A673 (cell line): Measurements from ENCODE around the gene STIM1. TPM values are rescaled to one million over a fixed set of nuclear protein-coding genes. Genes with fewer than 3 reads are reported as not detected.
"Not testable (repeated sequence)": the region's sequence is repeated elsewhere in the genome, so short reads cannot be mapped to it uniquely, and the experiment has no call there.

Experiments used
- BruUV-seq: library from RNA; stranded (reverse); fragments of 400-500 nt; replicated peaks from 2 replicates; lab custom pipeline; 2021; lab: Mats Ljungman, UMichigan
- CTCF ChIA-PET: fragments of 300-600 bp; sonication (Branson Sonifier 250); formaldehyde crosslinking; loops from one replicate; lab custom pipeline; 2022; ENCODE audit warnings: antibody characterized with exemption; lab: Charles Lee
- POLR2A ChIA-PET: fragments of 300-600 bp; sonication (Branson Sonifier 250); formaldehyde crosslinking; loops from one replicate; lab custom pipeline; 2022; ENCODE audit warnings: antibody characterized with exemption; ENCODE audit not compliant: low non-redundant PET; lab: Charles Lee
- DNase-seq: peaks from one replicate; pipeline ENCODE4 v3.0.0-alpha.2; 2015; ENCODE audit warnings: low spot score
- H3K27ac ChIP-seq: fragments of 200-600 bp; sonication (generic); 2 replicates; pipeline ENCODE4 v1.5.1; 2016; ENCODE audit warnings: mixed run types, low read depth, mild to moderate bottlenecking, mixed read lengths, antibody characterized with exemption, low read length; ENCODE audit not compliant: poor library complexity, severe bottlenecking
- H3K27me3 ChIP-seq: fragments of 200-600 bp; sonication (generic); replicated peaks from 2 replicates; pipeline ENCODE4 v1.6.1; 2017; ENCODE audit warnings: mixed run types, low read depth, mild to moderate bottlenecking, mixed read lengths, antibody characterized with exemption, low read length; ENCODE audit not compliant: insufficient read depth, poor library complexity
- H3K36me3 ChIP-seq: fragments of 200-600 bp; sonication (generic); 2 replicates; pipeline ENCODE4 v1.6.1; 2016; ENCODE audit warnings: mixed run types, mild to moderate bottlenecking, mixed read lengths, antibody characterized with exemption, low read length; ENCODE audit not compliant: insufficient read depth, poor library complexity, severe bottlenecking
- H3K4me1 ChIP-seq: fragments of 200-600 bp; sonication (generic); 2 replicates; pipeline ENCODE4 v1.6.1; 2017; ENCODE audit warnings: mixed run types, mild to moderate bottlenecking, mixed read lengths, antibody characterized with exemption, low read length; ENCODE audit not compliant: insufficient read depth, poor library complexity, severe bottlenecking
- H3K4me3 ChIP-seq: fragments of 200-600 bp; sonication (generic); 2 replicates; pipeline ENCODE4 v1.5.1; 2016; ENCODE audit warnings: low read depth, mixed run types, mild to moderate bottlenecking, mixed read lengths, low read length; ENCODE audit not compliant: poor library complexity, severe bottlenecking
- H3K9me3 ChIP-seq: fragments of 200-600 bp; sonication (generic); 2 replicates; pipeline ENCODE4 v1.6.1; 2016; ENCODE audit warnings: mixed run types, low read depth, mild to moderate bottlenecking, mixed read lengths, antibody characterized with exemption, low read length; ENCODE audit not compliant: poor library complexity, severe bottlenecking
- CTCF ChIP-seq: fragments of 300-800, 200-600 bp; sonication (generic); conservative IDR thresholded peaks from 2 replicates; pipeline ENCODE4 v1.5.1; 2017; ENCODE audit warnings: low read depth, mild to moderate bottlenecking, antibody characterized with exemption, low read length, moderate library complexity, mixed read lengths
- EZH2 ChIP-seq: fragments of 200-600 bp; sonication (generic); IDR thresholded peaks from 2 replicates; pipeline ENCODE4 v1.6.1; 2017; ENCODE audit warnings: borderline replicate concordance, low read depth, mild to moderate bottlenecking, mixed read lengths, antibody characterized with exemption, low read length; ENCODE audit not compliant: poor library complexity, severe bottlenecking
- intact Hi-C: fragments of 100-400 bp; cut with micrococcal nuclease; formaldehyde crosslinking; loops from one replicate; pipeline ENCODE4 v1.10.0; 2022; ENCODE audit not compliant: unreplicated experiment
- total RNA-seq: library from RNA; stranded (reverse); gene quantifications from 2 replicates; pipeline ENCODE4 v1.2.3, GENCODE V29; 2021

STIM1 gene
- total RNA-seq, 1 experiment from 2014 or later: 14.2 TPM

- CTCF ChIA-PET: no interaction called here
- Histone ChIP-seq H3K27ac (no peak overlapping the region), H3K4me3 (no peak overlapping the region), H3K36me3 (no peaks in the 10 kb centered on the region), H3K4me1 (no peaks in the 10 kb centered on the region), H3K9me3 (no peaks in the 10 kb centered on the region), H3K27me3 (no peaks in the 10 kb centered on the region)
- intact Hi-C loops: no loop called here
- TF ChIP-seq EZH2 (no peak), CTCF (no peak)
- no peak for DNase-seq
- POLR2A ChIA-PET: no interaction called here
- BruUV-seq: no TSS peak
Measured at GRCh38 chr11:4048340-4048739, 192.9 kb downstream of the STIM1 start.

- Histone ChIP-seq H3K36me3 (no peaks in the 10 kb centered on the region), H3K9me3 (no peaks in the 10 kb centered on the region), H3K4me3 (no peak overlapping the region), H3K27me3 (no peaks in the 10 kb centered on the region), H3K4me1 (no peaks in the 10 kb centered on the region), H3K27ac (no peak overlapping the region)
- ChIA-PET POLR2A (interaction anchor here (0.6 kb wide), 1 partner anchor 12 kb away, joined by 3 read pairs; no protein-coding TSS in a partner anchor), CTCF (no interaction called here)
- no peak for DNase-seq
- no TSS peak for BruUV-seq
- TF ChIP-seq CTCF (no peak), EZH2 (no peak)
- intact Hi-C loops: no loop called here
Measured at GRCh38 chr11:4049006-4049405, 193.5 kb downstream of the STIM1 start.

GRCh38 chr11:4050138-4050537 is 194.7 kb downstream of the STIM1 start:
- intact Hi-C loops: no loop called here
- ChIA-PET POLR2A (no interaction called here), CTCF (no interaction called here)
- no peaks in the 10 kb centered on the region for H3K4me1 ChIP-seq
- no peak for TF ChIP-seq EZH2
- no peak for TF ChIP-seq CTCF
- no peaks in the 10 kb centered on the region for H3K36me3 ChIP-seq
- DNase-seq: no peak
- H3K9me3 ChIP-seq: no peaks in the 10 kb centered on the region
- no peak overlapping the region for H3K4me3 ChIP-seq
- H3K27ac ChIP-seq: no peak overlapping the region
- no TSS peak for BruUV-seq
- H3K27me3 ChIP-seq: no peaks in the 10 kb centered on the region

- CTCF ChIA-PET, DNase-seq, POLR2A ChIA-PET, H3K36me3 ChIP-seq, BruUV-seq, H3K9me3 ChIP-seq, H3K4me3 ChIP-seq, H3K4me1 ChIP-seq, H3K27ac ChIP-seq, intact Hi-C loops, H3K27me3 ChIP-seq: not testable (repeated sequence)
Measured at GRCh38 chr11:4053200-4053599, 197.7 kb downstream of the STIM1 start.
